ENCODE results near the gene GNAL. TPM values are rescaled to one million over a fixed set of nuclear protein-coding genes. Genes with fewer than 3 reads are reported as not detected.

Gene GNAL
- total RNA-seq, 1 donor from 2014 or later: 1.1 TPM

DNA sequence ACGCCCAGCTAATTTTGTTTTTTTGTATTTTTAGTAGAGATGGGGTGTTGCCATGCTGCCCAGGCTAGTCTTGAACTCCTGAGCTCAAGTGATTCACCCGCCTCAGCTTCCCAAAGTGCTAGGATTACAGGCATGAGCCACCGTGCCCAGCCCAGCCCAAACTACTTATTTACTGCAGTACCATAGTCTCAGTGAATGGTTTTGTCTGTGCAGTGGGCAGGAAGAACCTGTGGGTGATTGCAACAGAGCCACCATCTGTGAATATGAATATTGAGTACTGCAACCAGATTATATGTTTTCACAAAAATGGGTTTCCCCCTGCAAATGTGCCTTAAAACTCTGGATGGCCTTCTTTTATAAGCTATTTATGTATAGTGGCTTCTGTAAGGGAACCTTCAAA lies 210.0 kb downstream of the GNAL start:
- H3K9me3 ChIP-seq (replicated peaks): no peaks in the 10 kb centered on the region
- H3K36me3 ChIP-seq: peaks cover 67% of the 10 kb centered on the region
- H3K27ac ChIP-seq (replicated peaks): no peak overlapping the region
- peaks cover 3% of the 10 kb centered on the region for H3K4me1 ChIP-seq
- no peaks in the 10 kb centered on the region for H3K27me3 ChIP-seq (ENCODE audit: low read depth)
- intact Hi-C loops (cut with micrococcal nuclease): no loop called here
- no peak overlapping the region for H3K4me3 ChIP-seq
- TF ChIP-seq, protein P1, sequence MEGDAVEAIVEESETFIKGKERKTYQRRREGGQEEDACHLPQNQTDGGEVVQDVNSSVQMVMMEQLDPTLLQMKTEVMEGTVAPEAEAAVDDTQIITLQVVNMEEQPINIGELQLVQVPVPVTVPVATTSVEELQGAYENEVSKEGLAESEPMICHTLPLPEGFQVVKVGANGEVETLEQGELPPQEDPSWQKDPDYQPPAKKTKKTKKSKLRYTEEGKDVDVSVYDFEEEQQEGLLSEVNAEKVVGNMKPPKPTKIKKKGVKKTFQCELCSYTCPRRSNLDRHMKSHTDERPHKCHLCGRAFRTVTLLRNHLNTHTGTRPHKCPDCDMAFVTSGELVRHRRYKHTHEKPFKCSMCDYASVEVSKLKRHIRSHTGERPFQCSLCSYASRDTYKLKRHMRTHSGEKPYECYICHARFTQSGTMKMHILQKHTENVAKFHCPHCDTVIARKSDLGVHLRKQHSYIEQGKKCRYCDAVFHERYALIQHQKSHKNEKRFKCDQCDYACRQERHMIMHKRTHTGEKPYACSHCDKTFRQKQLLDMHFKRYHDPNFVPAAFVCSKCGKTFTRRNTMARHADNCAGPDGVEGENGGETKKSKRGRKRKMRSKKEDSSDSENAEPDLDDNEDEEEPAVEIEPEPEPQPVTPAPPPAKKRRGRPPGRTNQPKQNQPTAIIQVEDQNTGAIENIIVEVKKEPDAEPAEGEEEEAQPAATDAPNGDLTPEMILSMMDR (IDR thresholded peaks at IDR 0.05; ENCODE audit: borderline replicate concordance): no peak
- no peak for DNase-seq

GRCh38 chr18:11901826-11902438 lies 212.9 kb downstream of the GNAL start:
- peaks cover 61% of the 10 kb centered on the region for H3K36me3 ChIP-seq
- no peak overlapping the region for H3K27ac ChIP-seq (replicated peaks)
- no peaks in the 10 kb centered on the region for H3K27me3 ChIP-seq (ENCODE audit: low read depth)
- DNase-seq: no peak
- TF ChIP-seq, protein P1 (IDR thresholded peaks at IDR 0.05; ENCODE audit: borderline replicate concordance): no peak
- H3K9me3 ChIP-seq (replicated peaks): no peaks in the 10 kb centered on the region
- peaks cover 20% of the 10 kb centered on the region for H3K4me1 ChIP-seq
- intact Hi-C loops (cut with micrococcal nuclease): no loop called here
- H3K4me3 ChIP-seq: no peak overlapping the region

GRCh38 chr18:11902522-11903292 lies 213.6 kb downstream of the GNAL start:
- Histone ChIP-seq H3K4me3 (no peak overlapping the region), H3K4me1 (peaks cover 28% of the 10 kb centered on the region), H3K36me3 (peaks cover 60% of the 10 kb centered on the region), H3K27ac (replicated peaks) (no peak overlapping the region), H3K9me3 (replicated peaks) (no peaks in the 10 kb centered on the region), H3K27me3 (ENCODE audit: low read depth) (no peaks in the 10 kb centered on the region)
- no peak for DNase-seq
- intact Hi-C loops (cut with micrococcal nuclease): no loop called here
- TF ChIP-seq, protein P1 (IDR thresholded peaks at IDR 0.05; ENCODE audit: borderline replicate concordance): no peak

- H3K36me3 ChIP-seq: peaks cover 43% of the 10 kb centered on the region
- H3K27me3 ChIP-seq (ENCODE audit: low read depth): no peaks in the 10 kb centered on the region
- H3K27ac ChIP-seq (replicated peaks): peak overlapping the region; percentile 28
- intact Hi-C loops (cut with micrococcal nuclease): no loop called here
- H3K9me3 ChIP-seq (replicated peaks): no peaks in the 10 kb centered on the region
- DNase-seq: no peak
- no peak overlapping the region for H3K4me3 ChIP-seq
- TF ChIP-seq, protein P1 (IDR thresholded peaks at IDR 0.05; ENCODE audit: borderline replicate concordance): no peak
- peaks cover 47% of the 10 kb centered on the region for H3K4me1 ChIP-seq
Measured at GRCh38 chr18:11905613-11906012, 216.5 kb downstream of the GNAL start.

DNA sequence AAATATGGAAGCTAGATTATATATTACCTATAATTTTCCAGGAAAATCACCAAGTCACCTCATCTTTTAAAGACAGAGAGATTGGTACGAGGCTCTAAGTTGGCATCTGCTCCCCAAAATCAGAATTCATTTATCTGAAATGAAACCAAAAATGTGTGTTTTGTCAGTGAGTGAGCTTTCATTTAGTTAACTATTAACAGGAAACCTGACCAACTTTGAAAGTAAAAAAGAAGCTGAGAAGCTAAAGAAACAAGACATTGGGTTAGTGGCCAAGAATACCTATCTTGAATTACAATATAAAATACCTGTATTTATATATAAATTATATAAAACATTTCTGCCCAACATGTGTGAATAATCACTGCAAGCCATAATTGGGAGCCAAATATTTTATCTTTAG lies 217.1 kb downstream of the GNAL start:
- no peak overlapping the region for H3K4me3 ChIP-seq
- DNase-seq: no peak
- peak overlapping the region; percentile 28 for H3K27ac ChIP-seq (replicated peaks)
- intact Hi-C loops (cut with micrococcal nuclease): no loop called here
- H3K27me3 ChIP-seq (ENCODE audit: low read depth): no peaks in the 10 kb centered on the region
- H3K9me3 ChIP-seq (replicated peaks): no peaks in the 10 kb centered on the region
- peaks cover 43% of the 10 kb centered on the region for H3K36me3 ChIP-seq
- TF ChIP-seq, protein P1 (IDR thresholded peaks at IDR 0.05; ENCODE audit: borderline replicate concordance): no peak
- peaks cover 47% of the 10 kb centered on the region for H3K4me1 ChIP-seq

Measured in left ventricle myocardium inferior (tissue), 1 donor.